ENCODE measurements around the gene DENND6B.
A peak's percentile ranks its signal among the peaks of the same experiment; 100 is the strongest.

The DENND6B gene

DNA sequence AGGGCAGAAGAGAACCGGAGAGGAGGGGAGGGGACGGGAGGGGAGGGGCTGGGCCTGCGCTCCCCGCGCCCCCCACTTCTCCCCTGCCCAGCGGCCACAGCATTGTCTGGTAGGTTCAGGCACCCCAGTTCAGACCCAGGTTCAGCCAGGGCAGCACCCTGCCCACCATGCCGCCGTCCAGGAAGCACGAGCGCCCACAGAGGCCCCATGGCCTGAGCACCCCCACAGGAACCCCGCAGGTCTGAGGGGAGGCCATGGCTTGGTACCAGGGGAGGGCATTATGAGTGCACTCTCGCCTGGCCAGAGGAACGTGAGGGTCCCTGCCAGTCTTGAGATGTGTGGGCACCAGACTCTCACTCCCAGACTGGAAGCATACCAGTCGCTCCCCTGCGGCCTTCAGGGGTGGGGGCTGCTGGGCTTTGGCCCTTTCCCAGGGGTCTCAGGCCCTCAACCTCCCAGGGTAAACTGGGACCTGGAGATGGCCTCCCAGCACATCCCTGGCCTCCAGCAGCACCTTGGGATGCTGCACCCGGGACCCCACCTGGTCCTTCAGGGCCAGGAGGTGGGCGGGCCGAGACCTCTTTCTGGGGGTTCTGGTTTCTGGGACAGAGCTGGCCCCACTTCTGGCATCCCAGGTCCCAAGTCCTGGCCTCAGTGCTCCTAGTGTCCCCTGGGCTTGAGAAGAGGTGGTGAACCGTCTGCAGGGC lies 18.8 kb downstream of the DENND6B start:
- no peak overlapping the region for H3K27ac ChIP-seq
- TF ChIP-seq, protein P1, sequence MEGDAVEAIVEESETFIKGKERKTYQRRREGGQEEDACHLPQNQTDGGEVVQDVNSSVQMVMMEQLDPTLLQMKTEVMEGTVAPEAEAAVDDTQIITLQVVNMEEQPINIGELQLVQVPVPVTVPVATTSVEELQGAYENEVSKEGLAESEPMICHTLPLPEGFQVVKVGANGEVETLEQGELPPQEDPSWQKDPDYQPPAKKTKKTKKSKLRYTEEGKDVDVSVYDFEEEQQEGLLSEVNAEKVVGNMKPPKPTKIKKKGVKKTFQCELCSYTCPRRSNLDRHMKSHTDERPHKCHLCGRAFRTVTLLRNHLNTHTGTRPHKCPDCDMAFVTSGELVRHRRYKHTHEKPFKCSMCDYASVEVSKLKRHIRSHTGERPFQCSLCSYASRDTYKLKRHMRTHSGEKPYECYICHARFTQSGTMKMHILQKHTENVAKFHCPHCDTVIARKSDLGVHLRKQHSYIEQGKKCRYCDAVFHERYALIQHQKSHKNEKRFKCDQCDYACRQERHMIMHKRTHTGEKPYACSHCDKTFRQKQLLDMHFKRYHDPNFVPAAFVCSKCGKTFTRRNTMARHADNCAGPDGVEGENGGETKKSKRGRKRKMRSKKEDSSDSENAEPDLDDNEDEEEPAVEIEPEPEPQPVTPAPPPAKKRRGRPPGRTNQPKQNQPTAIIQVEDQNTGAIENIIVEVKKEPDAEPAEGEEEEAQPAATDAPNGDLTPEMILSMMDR (conservative IDR thresholded peaks at IDR 0.05), result no peak

DNA sequence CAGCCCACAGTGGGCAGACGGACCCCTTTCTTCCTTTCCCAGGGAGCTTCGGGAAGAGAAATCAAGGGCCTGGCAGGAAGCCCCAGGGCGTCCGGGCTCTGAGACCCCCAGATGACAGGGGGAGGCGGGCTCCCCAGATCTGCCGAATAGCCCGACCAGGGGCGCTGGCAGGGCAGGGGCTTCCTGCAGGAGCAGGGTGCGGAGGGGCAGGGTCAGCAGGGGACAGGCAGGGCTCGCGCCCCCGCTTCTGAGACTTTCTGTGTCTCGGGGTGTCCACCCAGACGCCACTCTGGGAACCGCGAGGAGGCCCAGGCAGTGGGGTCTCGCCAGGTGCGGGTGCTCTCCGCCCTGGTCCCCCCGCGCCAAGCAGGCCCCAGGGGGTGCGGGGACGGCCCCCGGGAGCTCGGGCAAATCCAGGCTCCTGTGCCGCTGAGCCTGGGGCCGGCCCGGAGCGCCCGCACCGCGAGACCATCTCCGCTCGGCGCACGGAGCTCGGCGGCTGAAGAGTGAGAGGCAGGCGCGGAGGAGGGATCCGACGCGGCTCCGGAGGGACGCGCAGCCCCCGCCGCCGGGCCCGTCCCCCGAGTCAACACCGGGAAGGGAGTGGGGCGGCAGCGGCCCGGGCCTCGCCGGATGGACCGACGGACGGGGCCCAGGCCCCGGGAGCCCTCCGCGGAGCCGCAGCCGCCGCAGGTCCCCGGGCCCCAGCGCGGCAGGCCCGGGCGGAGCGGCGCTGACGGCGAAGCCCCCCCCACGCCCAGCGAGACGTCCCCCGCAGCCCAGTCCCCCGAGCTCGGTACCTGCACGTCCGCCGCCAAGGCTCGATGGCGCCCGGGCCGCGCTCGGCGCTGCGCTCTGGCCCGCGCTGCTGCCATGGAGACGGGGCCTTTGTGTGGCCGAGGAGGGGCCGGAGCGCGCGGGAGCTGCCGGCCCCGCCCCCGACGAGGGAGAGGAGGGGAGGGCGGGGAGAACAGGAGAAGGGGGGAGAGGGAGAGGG lies 19.8 kb downstream of the DENND6B start, which contains the start of gene PLXNB2:
Gene PLXNB2 (minus strand): TSS at position 894 of the 997 bp plus-strand sequence. CDS start 17,062 bp downstream, outside the sequence.
- H3K27ac ChIP-seq, result peak within 1 kb of the TSS; percentile 90
- TF ChIP-seq, protein P1 (conservative IDR thresholded peaks at IDR 0.05), result no peak

DNA sequence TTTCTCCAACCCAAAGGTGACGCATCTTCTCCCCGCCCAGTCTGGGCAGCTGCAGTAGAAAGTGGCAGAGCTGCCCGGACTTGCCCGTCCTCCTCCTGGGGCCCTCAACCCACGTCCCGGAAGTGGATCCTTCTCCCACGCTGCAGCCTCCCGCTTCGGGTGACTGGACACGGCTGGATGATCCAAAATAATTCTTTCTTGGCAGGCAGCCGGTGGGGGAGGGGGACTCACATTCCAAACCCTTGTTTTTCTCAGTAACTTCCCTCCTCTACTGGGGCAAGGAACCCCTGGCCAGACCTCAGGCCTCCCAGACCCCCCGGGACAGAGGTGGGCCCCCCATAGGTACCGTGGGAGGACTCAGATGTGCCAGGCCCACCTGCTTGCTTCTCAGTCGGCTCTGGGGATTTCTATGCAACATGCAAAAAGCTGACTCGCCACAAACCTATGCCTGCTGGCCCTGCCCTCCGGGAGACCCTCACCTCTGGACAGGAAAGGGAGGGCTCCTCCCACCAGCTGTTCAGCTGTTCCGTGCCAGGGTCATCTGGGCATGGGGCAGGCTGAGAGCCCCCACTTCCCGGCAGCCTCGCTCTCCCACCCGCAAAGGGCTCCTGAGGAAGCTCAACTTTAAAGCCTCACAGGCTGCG lies 20.8 kb downstream of the DENND6B start:
- TF ChIP-seq, protein P1 (conservative IDR thresholded peaks at IDR 0.05), result no peak
- H3K27ac ChIP-seq, result peak overlapping the region; percentile 90

DNA sequence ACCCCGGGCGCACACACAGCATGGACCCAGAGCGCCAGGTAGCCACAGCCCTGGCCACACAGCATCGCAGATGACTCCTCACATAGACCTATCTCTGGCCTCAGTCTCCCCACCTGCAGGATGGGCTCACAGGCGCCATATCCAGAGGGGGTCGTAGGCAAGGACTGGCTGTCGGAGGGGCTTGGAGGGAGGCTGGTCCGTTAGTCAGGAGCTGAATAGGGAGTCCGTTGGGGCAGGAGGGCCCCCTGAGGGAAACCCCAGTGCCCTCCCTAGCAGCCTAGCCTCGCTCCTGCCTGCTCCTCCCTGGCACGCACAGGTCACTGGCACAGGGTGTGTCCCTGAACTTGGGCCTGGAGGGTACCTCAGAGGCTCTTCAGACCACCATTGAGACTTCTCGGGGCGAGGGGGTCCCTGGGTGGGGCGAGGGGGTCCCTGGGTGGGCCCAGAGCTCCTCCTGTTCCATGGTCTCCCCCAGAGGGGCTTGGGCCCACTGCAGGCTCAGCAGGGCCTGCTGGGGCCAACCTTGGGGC lies 21.4 kb downstream of the DENND6B start:
- peak overlapping the region; percentile 90 for H3K27ac ChIP-seq

DNA sequence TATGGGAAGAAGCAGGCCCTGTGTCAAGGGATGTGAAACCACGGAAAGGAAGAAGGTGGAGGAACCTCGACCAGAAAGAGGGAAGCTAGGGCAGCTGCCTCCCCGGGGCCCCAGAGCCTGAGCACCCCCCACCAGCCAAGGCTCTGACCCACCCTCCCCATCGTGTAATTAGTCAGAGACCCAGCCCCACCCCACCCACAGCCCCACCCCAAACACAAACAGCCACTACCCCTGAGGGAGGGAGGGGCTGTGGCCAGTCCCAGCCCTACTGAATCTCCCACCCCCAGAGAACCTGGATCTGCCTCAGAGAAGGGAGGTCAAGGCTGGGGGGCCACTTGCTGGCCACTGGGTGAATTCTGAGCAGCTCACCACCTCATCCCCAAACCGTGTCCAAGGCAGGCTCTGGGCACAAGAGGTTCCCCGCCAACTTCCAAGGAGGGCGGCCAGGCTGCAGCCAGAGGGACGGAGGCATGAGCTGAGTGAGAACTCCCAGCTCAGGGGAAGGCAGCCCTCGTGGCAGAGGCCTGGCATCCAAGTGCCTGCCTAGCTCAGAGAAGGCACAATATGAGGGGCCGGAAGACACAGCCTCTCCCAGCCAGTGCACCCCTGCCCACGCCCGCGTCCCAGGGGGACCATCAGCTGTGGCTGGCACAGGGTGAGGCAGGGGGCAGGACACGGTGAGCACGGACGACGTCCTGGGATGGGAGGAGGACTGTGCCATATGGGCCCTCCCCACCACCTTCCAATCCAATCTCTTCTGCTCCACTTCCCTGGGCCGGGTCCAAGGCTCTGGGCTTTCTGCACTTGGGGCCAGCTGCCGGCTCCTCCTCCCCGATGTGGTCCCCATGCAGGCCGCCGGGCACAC lies 22.1 kb downstream of the DENND6B start:
- TF ChIP-seq, protein P1 (conservative IDR thresholded peaks at IDR 0.05), result no peak
- peak overlapping the region; percentile 90 for H3K27ac ChIP-seq

More for the DNA sequence above, 21.4 kb downstream of the DENND6B start:
- TF ChIP-seq, protein P1 (conservative IDR thresholded peaks at IDR 0.05), result no peak

DNA sequence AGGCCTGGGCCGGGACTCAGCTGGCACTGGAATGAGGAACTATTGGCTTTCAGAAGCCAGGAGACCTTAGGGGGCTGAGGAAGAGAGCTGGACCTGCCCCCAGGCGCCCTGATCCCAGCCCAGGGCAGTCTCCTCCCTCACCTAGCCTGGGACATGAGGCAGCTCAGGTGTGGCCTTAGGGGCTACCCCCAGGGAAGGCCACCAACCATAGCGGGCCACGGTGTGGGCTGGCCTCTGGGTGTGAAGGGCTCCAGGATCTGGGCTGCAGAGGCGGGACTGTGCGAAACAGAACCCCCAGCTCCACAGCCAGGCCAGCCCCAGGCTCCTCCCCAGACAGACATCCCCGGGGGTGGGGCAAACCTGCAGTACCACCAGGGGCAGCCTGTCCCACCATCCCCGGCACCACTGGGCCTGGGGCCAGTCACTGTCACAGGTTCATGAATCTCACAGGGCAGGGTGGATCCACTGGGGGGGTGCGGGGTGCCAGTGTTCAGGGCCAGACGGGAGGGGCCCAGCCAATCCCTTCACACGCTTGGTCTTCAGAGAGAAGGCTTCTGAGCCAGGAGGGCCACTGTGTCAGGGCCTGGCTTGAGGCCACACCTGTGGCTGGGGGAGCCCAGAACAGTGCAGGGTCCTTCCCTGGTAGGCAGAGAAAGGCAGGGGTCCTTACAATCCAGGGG lies 22.8 kb downstream of the DENND6B start:
- TF ChIP-seq, protein P1 (conservative IDR thresholded peaks at IDR 0.05), result no peak

More for the DNA sequence above, 22.8 kb downstream of the DENND6B start:
- H3K27ac ChIP-seq, result peak overlapping the region; percentile 90
